Fibroblast of skin of right quadriceps (primary cell): ENCODE data around the gene TCEANC.
A peak's percentile ranks its signal among the peaks of the same experiment; 100 is the strongest.
"Not testable (repeated sequence)": the region's sequence is repeated elsewhere in the genome, so short reads cannot be mapped to it uniquely, and the experiment has no call there.

Experiments
- DNase-seq: peaks from one replicate; pipeline ENCODE4 v3.0.0-alpha.2; 2013

The TCEANC gene

GRCh38 chrX:13652850-13653693 is at the start of gene TCEANC:
TCEANC (plus strand) TSS chrX:13653141; CDS start chrX:13662509, 9,368 bp downstream.
- DNase-seq = peak; percentile 97

- DNase-seq = no peak
Observed at GRCh38 chrX:13605611-13606010, 47.3 kb upstream of the TCEANC start.

- DNase-seq = no peak
Observed at GRCh38 chrX:13607331-13607995, 45.5 kb upstream of the TCEANC start.

- no peak for DNase-seq
Observed at GRCh38 chrX:13607996-13608365, 45.0 kb upstream of the TCEANC start.

GRCh38 chrX:13614154-13614553 is 38.8 kb upstream of the TCEANC start:
- no peak for DNase-seq

- DNase-seq = no peak
Observed at GRCh38 chrX:13620207-13620606, 32.7 kb upstream of the TCEANC start.

- no peak for DNase-seq
Observed at GRCh38 chrX:13622401-13622964, 30.5 kb upstream of the TCEANC start.

GRCh38 chrX:13627306-13627705 is 25.6 kb upstream of the TCEANC start:
- no peak for DNase-seq

GRCh38 chrX:13637224-13637623 is 15.7 kb upstream of the TCEANC start:
- not testable (repeated sequence) for DNase-seq

GRCh38 chrX:13638021-13638420 is 14.9 kb upstream of the TCEANC start:
- no peak for DNase-seq

GRCh38 chrX:13638826-13639225 is 14.1 kb upstream of the TCEANC start:
- DNase-seq = no peak

- not testable (repeated sequence) for DNase-seq
Observed at GRCh38 chrX:13641684-13642083, 11.3 kb upstream of the TCEANC start.

GRCh38 chrX:13645464-13646153 is 7.3 kb upstream of the TCEANC start:
- DNase-seq = no peak

- peak; percentile 68 for DNase-seq
Observed at GRCh38 chrX:13646154-13646549, 6.8 kb upstream of the TCEANC start.

GRCh38 chrX:13647709-13648212 is 5.2 kb upstream of the TCEANC start:
- peak; percentile 60 for DNase-seq

GRCh38 chrX:13648336-13648735 is 4.6 kb upstream of the TCEANC start:
- not testable (repeated sequence) for DNase-seq

GRCh38 chrX:13649838-13650237 is 3.1 kb upstream of the TCEANC start:
- DNase-seq = peak; percentile 60

GRCh38 chrX:13650318-13650717 is 2.6 kb upstream of the TCEANC start:
- no peak for DNase-seq

- no peak for DNase-seq
Observed at GRCh38 chrX:13651150-13651549, 1.8 kb upstream of the TCEANC start.

GRCh38 chrX:13652287-13652793 is 601 bp upstream of the TCEANC start:
- DNase-seq = peak; percentile 89

- DNase-seq = no peak
Observed at GRCh38 chrX:13654116-13654515, 1.2 kb downstream of the TCEANC start.

- DNase-seq = no peak
Observed at GRCh38 chrX:13655674-13656073, 2.7 kb downstream of the TCEANC start.

- peak; percentile 51 for DNase-seq
Observed at GRCh38 chrX:13658602-13659001, 5.7 kb downstream of the TCEANC start.
